K562 (cell line): Measurements from ENCODE around the gene C4A. TPM values are rescaled to one million over a fixed set of nuclear protein-coding genes. Genes with fewer than 3 reads are reported as not detected.
"Not testable (repeated sequence)": the region's sequence is repeated elsewhere in the genome, so short reads cannot be mapped to it uniquely, and the experiment has no call there.

Experiments
- ATAC-seq: fragments of 200-7000 bp; cut with Tn5 transposase; 3 replicates; pipeline ENCODE4 v1.9.1; 2020; ENCODE audit warnings: moderate library complexity
- BruUV-seq: library from RNA; stranded (reverse); fragments of 400-500 nt; replicated peaks from 2 replicates; lab custom pipeline; 2021; lab: Mats Ljungman, UMichigan
- CTCF ChIA-PET: fragments of 300-600 bp; formaldehyde crosslinking; extraction: SDS; loops from one replicate; lab custom pipeline; 2021; ENCODE audit warnings: low intra/inter-chr PET ratio; lab: Yijun Ruan, JAX
- POLR2A ChIA-PET: fragments of 300-600, 350-650 bp; sonication (Branson Sonifier 250); formaldehyde crosslinking; extraction: SDS; loops from one replicate; lab custom pipeline; 2021; ENCODE audit warnings: antibody characterized with exemption, inconsistent platforms; lab: Yijun Ruan, JAX
- DNase-seq, 4 experiments: peaks; one replicate each; pipeline versions ENCODE4 v3.0.0 to v3.0.0-alpha.2; 2011 to 2018; ENCODE audit warnings: low spot score in 3 of 4, mixed read lengths in 3 of 4; ENCODE audit errors: extremely low read depth in 1 of 4
- FAIRE-seq: peaks from 2 replicates; lab custom pipeline; 2011; peaks lifted over from hg19 to GRCh38; lab: Jason Lieb, UNC
- H2AFZ ChIP-seq: 2 replicates; pipeline ENCODE4 v1.6.0; 2011; ENCODE audit warnings: low read depth, low read length, control low read depth, inconsistent platforms
- H3K27ac ChIP-seq: fragments of 200-600 bp; 3 replicates; pipeline ENCODE4 v1.8.0; 2011; ENCODE audit warnings: low read depth, mild to moderate bottlenecking, control low read depth, inconsistent platforms, low read length, moderate library complexity, mixed read lengths; ENCODE audit errors: extremely low read depth
- H3K27me3 ChIP-seq, 2 experiments: fragments of 300-600 bp in 1 of 2; 2 replicates in 1 of 2; 3 replicates in 1 of 2; pipeline versions ENCODE4 v1.6.0 to v1.8.0; 2011; ENCODE audit warnings: inconsistent platforms in 2 of 2, low read length in 2 of 2, mild to moderate bottlenecking in 1 of 2, mixed read lengths in 1 of 2, moderate library complexity in 1 of 2; ENCODE audit not compliant: control insufficient read depth in 2 of 2, insufficient read depth in 2 of 2
- H3K36me3 ChIP-seq: fragments of 300-600 bp; 3 replicates; pipeline ENCODE4 v1.8.0; 2011; ENCODE audit warnings: mild to moderate bottlenecking, low read length, inconsistent platforms; ENCODE audit not compliant: control insufficient read depth, insufficient read depth
- H3K4me1 ChIP-seq, 2 experiments: fragments of 200-600 bp in 1 of 2; replicated peaks in 1 of 2; 2 replicates in 1 of 2; 3 replicates in 1 of 2; pipeline versions ENCODE4 v1.5.1 to v1.8.0; 2011; ENCODE audit warnings: inconsistent platforms in 2 of 2, low read length in 2 of 2, mild to moderate bottlenecking in 1 of 2, mixed read lengths in 1 of 2, moderate library complexity in 1 of 2; ENCODE audit not compliant: control insufficient read depth in 2 of 2, insufficient read depth in 2 of 2
- H3K4me2 ChIP-seq: 2 replicates; pipeline ENCODE4 v1.6.1; 2011; ENCODE audit warnings: low read length, control low read depth, inconsistent platforms, mixed read lengths; ENCODE audit not compliant: insufficient read depth
- H3K4me3 ChIP-seq: fragments of 200-600 bp; sonication (generic), shearing (Covaris generic); 2 replicates; pipeline ENCODE4 v1.5.1; 2016; ENCODE audit warnings: control low read depth, inconsistent platforms
- H3K79me2 ChIP-seq: fragments of 200-600 bp; 3 replicates; pipeline ENCODE4 v1.8.0; 2011; ENCODE audit warnings: low read length, inconsistent platforms; ENCODE audit not compliant: control insufficient read depth, insufficient read depth
- H3K9ac ChIP-seq, 2 experiments: 2 replicates each; pipeline versions ENCODE4 v1.6.0 to v1.6.1; 2011; ENCODE audit warnings: low read depth in 2 of 2, low read length in 2 of 2, control low read depth in 1 of 2, inconsistent platforms in 1 of 2, mild to moderate bottlenecking in 1 of 2, mixed read lengths in 1 of 2; ENCODE audit not compliant: insufficient read depth in 1 of 2
- H3K9me1 ChIP-seq: one replicate; pipeline ENCODE4 v1.6.0; 2011; ENCODE audit warnings: inconsistent platforms, mild to moderate bottlenecking, low read length, moderate library complexity; ENCODE audit not compliant: control insufficient read depth, insufficient read depth
- H3K9me3 ChIP-seq: replicated peaks from 2 replicates; pipeline ENCODE4 v1.5.1; 2011; ENCODE audit warnings: low read depth, low read length, inconsistent platforms; ENCODE audit not compliant: control insufficient read depth, insufficient read depth
- H4K20me1 ChIP-seq: replicated peaks from 2 replicates; pipeline ENCODE4 v1.6.1; 2011; ENCODE audit warnings: low read length, inconsistent platforms, mixed read lengths; ENCODE audit not compliant: control insufficient read depth, insufficient read depth
- CTCF ChIP-seq, 3 experiments: IDR thresholded peaks in 2 of 3; conservative IDR thresholded peaks in 1 of 3; 2 replicates each; pipeline ENCODE4 v1.5.1; 2011 to 2012; ENCODE audit warnings: low read length in 3 of 3, mild to moderate bottlenecking in 3 of 3, control low read depth in 2 of 3, improper control_type of control experiment in 1 of 3, inconsistent platforms in 1 of 3, low read depth in 1 of 3, mixed read lengths in 1 of 3, moderate library complexity in 1 of 3; ENCODE audit not compliant: insufficient read depth in 2 of 3
- HDGF ChIP-seq: fragments of 450-650 bp; IDR thresholded peaks from 2 replicates; pipeline ENCODE4 v1.6.1; 2016
- ZFX ChIP-seq: sonication (generic); formaldehyde crosslinking; IDR thresholded peaks from 2 replicates; pipeline ENCODE4 v1.8.0; 2022; ENCODE audit warnings: mild to moderate bottlenecking, missing genetic modification reagents, moderate library complexity
- ZNF639 ChIP-seq, 2 experiments: fragments of 200-800 bp in 1 of 2; sonication (Bioruptor generic) in 1 of 2; sonication (generic) in 1 of 2; formaldehyde crosslinking in 1 of 2; IDR thresholded peaks in 1 of 2; conservative IDR thresholded peaks in 1 of 2; 2 replicates each; pipeline versions ENCODE4 v1.5.0 to v1.6.1; 2016 to 2020; ENCODE audit warnings: missing compliant biosample characterization in 1 of 2, missing genetic modification characterization in 1 of 2, missing genetic modification reagents in 1 of 2
- WGBS: fragments of 100-300 bp; shearing (Covaris generic); methylation state at CpG from one replicate; pipeline ENCODE4 v1.1.6; 2016; ENCODE audit warnings: low coverage, mixed read lengths; ENCODE audit not compliant: insufficient coverage; ENCODE audit errors: missing lambda C conversion rate; 5-methylcytosine and 5-hydroxymethylcytosine counted together
- in situ Hi-C: fragments of 300-500 bp; cut with MboI; formaldehyde crosslinking; loops from 4 replicates; pipeline ENCODE4 v1.15.0; 2018; ENCODE audit warnings: inconsistent platforms, mixed read lengths
- intact Hi-C: fragments of 100-400 bp; cut with micrococcal nuclease; formaldehyde crosslinking; loops from 2 replicates; pipeline ENCODE4 v1.14.2; 2022
- polyA plus RNA-seq, 8 experiments: library from polyadenylated mRNA; depleted of rRNA in 4 of 8; stranded (reverse) in 5 of 8; unstranded in 3 of 8; fragments of >200 nt; fragmentation: Nextera tagmentation in 2 of 8; fragmentation: Illumina TruSeq in 1 of 8; extraction: Ambion mirVana in 2 of 8; extraction: Trizol in 1 of 8; gene quantifications; 2 replicates each; pipeline versions ENCODE4 v1.2.1 to v1.2.3, GENCODE V29; 2011 to 2014; ENCODE audit warnings: inconsistent platforms in 1 of 8, missing spikeins in 1 of 8
- total RNA-seq, 7 experiments: library from RNA; depleted of rRNA in 6 of 7; stranded (reverse); fragments of >200 nt in 6 of 7; fragmentation: Illumina TruSeq in 2 of 7; extraction: Trizol in 2 of 7; gene quantifications; 2 replicates each; pipeline versions ENCODE4 v1.2.1 to v1.2.3, GENCODE V29; 2011 to 2021; ENCODE audit warnings: low replicate concordance in 1 of 7

C4A gene
- total and polyA plus RNA-seq, 9 of the 15 experiments (the other 6 are each of a cell fraction or from before 2014, with no cell fraction given), result 0.27 to 7.6 (median 5.0) TPM

GRCh38 chr6:32043589-32044380, 61.9 kb downstream of the C4A start:
- peak; percentile 70; the same call in 1 of the 2 replicates for TF ChIP-seq HDGF
- H3K27me3 ChIP-seq, POLR2A ChIA-PET, H4K20me1 ChIP-seq, H3K27ac ChIP-seq, H3K9me1 ChIP-seq, FAIRE-seq, CTCF ChIA-PET, ATAC-seq, intact Hi-C loops, H3K79me2 ChIP-seq, H3K9me3 ChIP-seq, H2AFZ ChIP-seq, DNase-seq, H3K4me3 ChIP-seq, H3K36me3 ChIP-seq, H3K4me2 ChIP-seq: not testable (repeated sequence)
- Histone ChIP-seq H3K9ac (peak overlapping the region in 1 of 2 experiments; percentile 87; a peak in 2 of 4 replicates), H3K4me1 (peaks cover 29 to 54% of the 10 kb centered on the region in 2 experiments)
- in situ Hi-C loops, result loop anchor here (5.0 to 10.0 kb wide), 2 partner anchors 36 to 89 kb away; partner anchors contain the start of genes NELFE and SKIC2
- BruUV-seq, result TSS peak; percentile 40
- 89% methylated on average over 11 of the region's 31 CpGs for WGBS

GRCh38 chr6:32044916-32045315, 63.1 kb downstream of the C4A start:
- H4K20me1 ChIP-seq, H3K9me3 ChIP-seq, H3K36me3 ChIP-seq, intact Hi-C loops, H3K79me2 ChIP-seq, CTCF ChIA-PET, H3K9me1 ChIP-seq, FAIRE-seq, H3K27me3 ChIP-seq, POLR2A ChIA-PET, H3K4me3 ChIP-seq: not testable (repeated sequence)
- Histone ChIP-seq H2AFZ (0 out of 2 replicates have a peak overlapping the region, but pooled peaks have one; percentile 40), H3K4me2 (peak overlapping the region; percentile 49; the same call in 1 of the 2 replicates), H3K4me1 (peaks cover 31 to 55% of the 10 kb centered on the region in 2 experiments), H3K27ac (peak overlapping the region; percentile 82), H3K9ac (peak overlapping the region; percentile 51 to 76; a peak in 1 of 4 replicates)
- in situ Hi-C loops, result loop anchor here (5.0 to 10.0 kb wide), 2 partner anchors 38 to 90 kb away; partner anchors contain the start of genes NELFE and SKIC2
- TF ChIP-seq CTCF (IDR thresholded peaks at IDR 0.05 in 2 of 3, conservative IDR thresholded peaks at IDR 0.05 in 1 of 3; ENCODE audit: insufficient read depth in 2 of 3, low read depth in 1 of 3, low read length in 3 of 3), result peak in 2 of 3 experiments; percentile 7 to 13; a peak in 1 of 6 replicates
- 0 out of 2 replicates have a peak, but pooled peaks have one; percentile 5 for TF ChIP-seq ZFX
- TF ChIP-seq ZNF639 (CRISPR knock-in tag; conservative IDR thresholded peaks at IDR 0.05 in 1 of 2, IDR thresholded peaks at IDR 0.05 in 1 of 2), result 0 out of 4 replicates have a peak, but pooled peaks of 1 of the 2 experiments have one; percentile 19
- peak in 1 of 4 experiments; percentile 57 for DNase-seq
- 28% methylated on average over 6 of the region's 18 CpGs for WGBS
- ATAC-seq, result peak; percentile 27
- BruUV-seq, result TSS peak; percentile 86
